H1 (cell line): ENCODE measurements around the gene PCDHA13.

Experiments used
- ATF3 ChIP-seq: IDR thresholded peaks from 2 replicates; pipeline ENCODE4 v1.6.1; 2011; ENCODE audit warnings: low read depth, mild to moderate bottlenecking, low read length; ENCODE audit not compliant: insufficient read depth
- CREB1 ChIP-seq: IDR thresholded peaks from 2 replicates; pipeline ENCODE4 v1.6.1; 2012; ENCODE audit warnings: inconsistent platforms
- CTCF ChIP-seq, 3 experiments: IDR thresholded peaks; 1 replicate in 2 of 3; 2 replicates in 1 of 3; pipeline versions ENCODE4 v1.5.1 to v1.6.1; 2011; ENCODE audit warnings: low read length in 3 of 3, mild to moderate bottlenecking in 3 of 3, inconsistent platforms in 2 of 3, low read depth in 1 of 3, moderate library complexity in 1 of 3; ENCODE audit not compliant: insufficient read depth in 1 of 3; ENCODE audit errors: control extremely low read depth in 1 of 3
- EGR1 ChIP-seq: IDR thresholded peaks from 2 replicates; pipeline ENCODE4 v1.6.1; 2011; ENCODE audit warnings: low read depth, low read length, borderline replicate concordance
- ZNF274 ChIP-seq: IDR thresholded peaks from 2 replicates; pipeline ENCODE4 v1.7.0; 2012; ENCODE audit warnings: low read length, borderline replicate concordance; ENCODE audit errors: extremely low read depth

GRCh38 chr5:140926443-140927227 is 44.7 kb downstream of the PCDHA13 start:
- peak; percentile 84 to 98 (median 92) for TF ChIP-seq CTCF (IDR thresholded peaks at IDR 0.05; ENCODE audit: control extremely low read depth in 1 of 3, insufficient read depth in 1 of 3, low read depth in 1 of 3, low read length in 3 of 3)
- TF ChIP-seq ZNF274, result no peak
- no peak for TF ChIP-seq ATF3
- TF ChIP-seq CREB1, result peak; percentile 51; the same call in 1 of the 2 replicates
- no peak for TF ChIP-seq EGR1
